ENCODE measurements around the gene METTL25B. TPM values are rescaled to one million over a fixed set of nuclear protein-coding genes. Genes with fewer than 3 reads are reported as not detected.

The METTL25B gene
- total RNA-seq, 1 donor from 2014 or later, result 39.2 TPM

- Mint-ChIP-seq H3K36me3 (peaks cover 16% of the 10 kb centered on the region), H3K27me3 (ENCODE audit: low read depth) (no peaks in the 10 kb centered on the region), H3K4me1 (peaks cover 61% of the 10 kb centered on the region), H3K27ac (peak overlapping the region; percentile 100), H3K4me3 (no peak overlapping the region), H3K9me3 (no peaks in the 10 kb centered on the region)
- TF ChIP-seq CTCF (IDR thresholded peaks at IDR 0.05; ENCODE audit: unreplicated experiment), result no peak
- no peak for DNase-seq (ENCODE audit: low spot score in 2 of 2, unreplicated experiment in 2 of 2)
Observed at GRCh38 chr1:156744786-156745419, 16.6 kb downstream of the METTL25B start.

GRCh38 chr1:156745881-156746280, 17.6 kb downstream of the METTL25B start:
- Mint-ChIP-seq H3K27me3 (ENCODE audit: low read depth) (no peaks in the 10 kb centered on the region), H3K4me3 (peak overlapping the region; percentile 84), H3K27ac (peak overlapping the region; percentile 100), H3K4me1 (peaks cover 58% of the 10 kb centered on the region), H3K36me3 (peaks cover 16% of the 10 kb centered on the region), H3K9me3 (no peaks in the 10 kb centered on the region)
- no peak for TF ChIP-seq CTCF (IDR thresholded peaks at IDR 0.05; ENCODE audit: unreplicated experiment)
- no peak for DNase-seq (ENCODE audit: low spot score in 2 of 2, unreplicated experiment in 2 of 2)

GRCh38 chr1:156746406-156746727, 18.1 kb downstream of the METTL25B start:
- Mint-ChIP-seq H3K9me3 (no peaks in the 10 kb centered on the region), H3K27ac (peak overlapping the region; percentile 100), H3K4me3 (peak overlapping the region; percentile 84), H3K4me1 (peaks cover 54% of the 10 kb centered on the region), H3K27me3 (ENCODE audit: low read depth) (no peaks in the 10 kb centered on the region), H3K36me3 (peaks cover 14% of the 10 kb centered on the region)
- no peak for DNase-seq (ENCODE audit: low spot score in 2 of 2, unreplicated experiment in 2 of 2)
- no peak for TF ChIP-seq CTCF (IDR thresholded peaks at IDR 0.05; ENCODE audit: unreplicated experiment)

GRCh38 chr1:156746728-156747631, 18.7 kb downstream of the METTL25B start:
- peak overlapping the region; percentile 100 for H3K27ac Mint-ChIP-seq
- H3K27me3 Mint-ChIP-seq (ENCODE audit: low read depth), result no peaks in the 10 kb centered on the region
- DNase-seq (ENCODE audit: low spot score in 2 of 2, unreplicated experiment in 2 of 2), result peak; percentile 88 to 94
- peaks cover 12% of the 10 kb centered on the region for H3K36me3 Mint-ChIP-seq
- TF ChIP-seq CTCF (IDR thresholded peaks at IDR 0.05; ENCODE audit: unreplicated experiment), result no peak
- peak overlapping the region; percentile 84 for H3K4me3 Mint-ChIP-seq
- peaks cover 50% of the 10 kb centered on the region for H3K4me1 Mint-ChIP-seq
- no peaks in the 10 kb centered on the region for H3K9me3 Mint-ChIP-seq

- Mint-ChIP-seq H3K27ac (peak overlapping the region; percentile 100), H3K36me3 (peaks cover 8% of the 10 kb centered on the region), H3K4me1 (peaks cover 56% of the 10 kb centered on the region), H3K27me3 (ENCODE audit: low read depth) (no peaks in the 10 kb centered on the region), H3K9me3 (no peaks in the 10 kb centered on the region), H3K4me3 (peak overlapping the region; percentile 84)
- DNase-seq (ENCODE audit: low spot score in 2 of 2, unreplicated experiment in 2 of 2), result no peak
- TF ChIP-seq CTCF (IDR thresholded peaks at IDR 0.05; ENCODE audit: unreplicated experiment), result no peak
Observed at GRCh38 chr1:156747742-156748669, 19.7 kb downstream of the METTL25B start.

All from mesothelial cell of epicardium (in vitro differentiated cells).